CD4-positive, alpha-beta T cell treated with Interferon alpha-2 for 1 hour (primary cell): Measurements from ENCODE around the gene NRF1.
"Not testable (repeated sequence)": the region's sequence is repeated elsewhere in the genome, so short reads cannot be mapped to it uniquely, and the experiment has no call there.

Experiments
- DNase-seq, 2 donors: peaks; one replicate each; pipeline ENCODE4 v3.0.0-alpha.2; 2020 to 2022

The NRF1 gene

DNA sequence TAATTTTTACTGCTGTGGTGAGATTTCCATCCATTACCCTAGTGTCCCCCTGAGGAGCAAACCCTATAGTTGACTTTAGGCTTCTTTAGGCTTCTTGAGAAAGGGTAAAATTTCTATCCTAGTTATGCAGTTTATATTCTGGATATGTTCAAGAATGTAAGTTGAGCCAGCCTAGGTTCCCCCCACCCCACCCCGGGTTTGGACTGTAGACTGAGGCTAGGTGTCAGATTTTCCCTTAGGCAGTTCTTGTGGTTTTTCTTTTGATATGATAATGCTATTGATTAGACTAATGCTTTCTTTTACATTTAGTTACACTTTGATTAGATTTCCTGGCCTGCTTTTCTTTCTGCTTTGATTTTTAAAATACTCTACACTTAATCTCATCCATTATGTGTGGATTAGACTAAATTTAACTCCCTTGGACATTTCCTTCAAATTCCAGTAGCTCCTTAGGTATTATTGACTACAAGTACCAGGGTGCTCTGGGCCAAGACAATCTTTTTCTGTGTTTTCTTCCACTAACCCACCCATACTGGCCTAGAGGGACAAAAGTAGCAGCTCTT is 37.7 kb downstream of the NRF1 start:
- no peak for DNase-seq

GRCh38 chr7:129650056-129650758 is 38.7 kb downstream of the NRF1 start:
- no peak for DNase-seq

DNA sequence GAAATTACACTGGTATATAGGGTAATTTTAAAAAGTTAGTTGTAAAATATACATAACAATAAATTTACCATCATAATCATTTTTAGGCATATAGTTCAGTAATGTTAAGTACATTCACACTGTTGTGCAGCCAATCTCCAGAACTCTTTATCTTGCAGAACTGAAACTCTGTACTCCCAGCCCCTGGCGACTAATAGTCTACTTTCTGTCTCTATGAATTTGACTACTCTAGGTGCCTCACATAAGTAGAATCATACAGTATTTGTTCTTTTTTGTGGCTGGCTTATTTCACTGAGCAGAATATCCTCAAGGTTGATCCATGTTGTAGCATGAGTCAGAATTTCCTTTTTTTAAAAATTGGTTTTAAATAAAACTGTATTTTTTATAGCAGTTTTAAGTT is 41.4 kb downstream of the NRF1 start:
- DNase-seq, result no peak

- no peak for DNase-seq
These were observed 44.3 kb downstream of the NRF1 start for GRCh38 chr7:129655811-129656210.

GRCh38 chr7:129657363-129657762 is 45.8 kb downstream of the NRF1 start:
- DNase-seq, result no peak

- not testable (repeated sequence) for DNase-seq
These were observed 48.4 kb downstream of the NRF1 start for GRCh38 chr7:129659907-129660306.

GRCh38 chr7:129661645-129662182 is 50.2 kb downstream of the NRF1 start:
- no peak for DNase-seq

DNA sequence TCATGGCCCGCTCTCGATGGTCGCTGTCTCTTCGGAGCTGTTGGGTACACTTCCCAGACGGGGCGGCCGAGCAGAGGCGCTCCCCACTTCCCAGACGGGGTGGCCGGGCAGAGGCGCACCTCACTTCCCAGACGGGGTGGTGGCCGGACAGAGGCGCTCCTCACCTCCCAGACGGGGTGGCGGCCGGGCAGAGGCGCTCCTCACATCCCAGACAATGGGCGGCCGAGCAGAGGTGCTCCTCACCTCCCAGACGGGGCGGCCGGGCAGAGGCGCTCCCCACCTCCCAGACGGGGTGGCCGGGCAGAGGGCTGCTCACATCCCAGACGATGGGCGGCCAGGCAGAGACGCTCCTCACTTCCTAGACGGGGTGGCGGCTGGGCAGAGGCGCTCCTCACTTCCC is 51.7 kb downstream of the NRF1 start:
- not testable (repeated sequence) for DNase-seq

- DNase-seq, result peak in 1 of 2 donors; percentile 30
These were observed 52.8 kb downstream of the NRF1 start for GRCh38 chr7:129664029-129665012.

GRCh38 chr7:129665013-129665401 is 53.5 kb downstream of the NRF1 start:
- no peak for DNase-seq

GRCh38 chr7:129667116-129667515 is 55.6 kb downstream of the NRF1 start:
- no peak for DNase-seq

DNA sequence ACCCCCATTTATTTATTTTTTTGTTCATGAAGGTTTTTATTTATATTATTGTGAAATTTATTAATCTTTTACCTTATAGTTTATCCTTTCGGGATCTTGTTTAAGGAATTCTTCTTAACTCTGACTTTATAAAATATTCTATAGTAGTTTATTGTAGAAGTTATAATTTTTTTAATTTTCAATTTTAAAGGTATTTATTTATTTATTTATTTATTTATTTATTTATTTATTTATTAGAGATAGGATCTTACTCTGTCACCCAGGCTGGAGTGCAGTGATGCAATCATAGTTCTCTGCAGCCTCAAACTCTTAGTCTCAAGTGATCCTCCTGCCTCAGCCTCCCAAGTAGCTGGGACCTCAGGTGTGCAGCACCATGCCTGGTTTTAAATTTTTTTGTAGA is 56.0 kb downstream of the NRF1 start:
- no peak for DNase-seq

GRCh38 chr7:129669901-129670300 is 58.4 kb downstream of the NRF1 start:
- no peak for DNase-seq

DNA sequence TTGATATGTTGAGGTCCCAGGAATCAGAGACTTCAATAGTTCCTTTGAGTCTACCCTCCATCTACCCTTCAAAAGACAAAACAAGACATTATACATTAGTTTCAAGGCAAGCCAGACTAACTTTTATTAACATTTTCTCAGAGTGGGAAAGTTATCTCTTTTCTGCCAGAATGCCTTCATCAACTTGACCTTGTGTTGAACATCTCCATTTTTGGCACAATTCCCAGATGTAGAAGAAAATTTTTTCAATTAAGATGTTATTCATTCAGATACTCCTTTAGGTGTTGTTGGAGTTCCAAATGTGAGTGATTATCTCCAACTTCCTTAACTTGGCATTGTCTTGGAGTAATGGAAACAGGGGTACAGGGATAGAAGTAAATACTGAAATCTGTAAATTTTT is 59.1 kb downstream of the NRF1 start:
- DNase-seq, result no peak

DNA sequence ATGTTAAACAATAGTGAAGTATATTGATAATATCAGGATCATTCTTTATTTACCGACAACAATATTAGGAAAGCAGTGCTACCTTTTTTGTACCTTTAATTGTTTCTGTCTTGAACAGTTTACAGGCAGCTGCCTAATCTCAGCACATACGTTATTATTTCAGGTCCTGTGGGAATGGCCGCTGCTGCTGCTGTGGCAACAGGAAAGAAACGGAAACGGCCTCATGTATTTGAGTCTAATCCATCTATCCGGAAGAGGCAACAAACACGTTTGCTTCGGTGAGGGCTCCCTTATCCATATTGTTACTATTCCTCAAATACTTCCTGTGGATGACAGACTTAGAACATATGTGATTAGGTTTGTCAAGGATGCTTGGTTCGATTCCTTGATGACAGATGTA is 59.7 kb downstream of the NRF1 start:
- no peak for DNase-seq

DNA sequence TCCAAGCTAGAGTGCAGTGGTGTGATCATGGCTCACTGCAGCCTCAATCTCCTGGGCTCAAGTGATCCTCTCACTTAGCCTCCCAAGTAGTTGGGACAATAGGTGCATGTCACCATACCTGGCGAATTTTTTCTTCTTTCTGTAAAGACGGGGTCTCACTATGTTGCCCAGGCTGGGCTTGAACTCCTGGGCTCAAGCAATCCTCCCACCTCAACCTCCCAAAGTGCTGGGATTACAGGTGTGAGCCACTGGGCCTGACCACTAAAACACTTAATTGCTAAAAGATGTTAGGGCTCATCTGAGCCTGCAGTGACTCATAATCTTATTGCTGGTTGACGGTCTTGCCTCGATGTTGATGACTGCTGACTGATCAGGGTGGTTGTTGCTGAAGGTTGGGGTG is 63.0 kb downstream of the NRF1 start:
- not testable (repeated sequence) for DNase-seq

GRCh38 chr7:129675521-129675920 is 64.0 kb downstream of the NRF1 start:
- DNase-seq, result no peak

- DNase-seq, result no peak
These were observed 64.7 kb downstream of the NRF1 start for GRCh38 chr7:129676017-129676897.

DNA sequence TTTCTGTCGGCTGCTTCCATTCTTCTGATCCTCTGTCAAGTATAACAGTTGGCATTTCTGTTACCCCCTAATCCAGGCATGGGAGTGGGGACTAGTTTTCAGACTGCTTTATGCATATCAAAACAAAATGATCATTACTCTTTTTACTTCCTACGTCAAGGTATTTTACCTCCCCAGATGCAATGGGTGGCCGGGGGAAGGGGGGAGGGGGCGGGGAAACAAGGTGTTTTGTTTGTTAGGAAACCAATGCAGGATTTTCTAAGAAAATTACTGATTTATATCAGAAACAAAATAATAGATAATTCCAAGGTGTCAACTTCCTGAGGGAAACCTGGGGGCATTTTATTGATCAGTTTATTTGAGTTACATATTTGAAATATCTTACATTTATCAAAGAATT is 66.3 kb downstream of the NRF1 start:
- no peak for DNase-seq

GRCh38 chr7:129678606-129679005 is 67.1 kb downstream of the NRF1 start:
- no peak for DNase-seq

DNA sequence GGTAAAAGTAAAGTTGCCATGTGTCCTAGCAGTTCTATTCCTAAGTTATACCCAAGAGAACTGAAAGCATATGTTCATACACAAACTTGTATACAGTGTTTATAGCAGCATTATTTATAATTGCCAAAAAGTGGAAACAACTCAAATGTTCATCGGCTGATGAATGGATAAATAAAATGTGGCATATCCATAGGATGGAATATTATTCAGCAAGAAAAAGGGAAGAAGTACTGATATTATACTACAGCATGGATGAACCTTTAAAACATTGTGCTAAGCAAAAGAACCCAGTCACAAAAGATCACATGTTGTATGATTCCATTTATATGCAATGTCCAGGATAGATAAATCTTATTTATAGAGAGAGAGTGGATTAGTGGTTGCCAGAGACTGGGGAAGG is 68.9 kb downstream of the NRF1 start:
- DNase-seq, result no peak

- no peak for DNase-seq
These were observed 73.3 kb downstream of the NRF1 start for GRCh38 chr7:129684777-129685176.
